ENCODE results near the gene SMAD3.
A peak's percentile ranks its signal among the peaks of the same experiment; 100 is the strongest.

The SMAD3 gene

DNA sequence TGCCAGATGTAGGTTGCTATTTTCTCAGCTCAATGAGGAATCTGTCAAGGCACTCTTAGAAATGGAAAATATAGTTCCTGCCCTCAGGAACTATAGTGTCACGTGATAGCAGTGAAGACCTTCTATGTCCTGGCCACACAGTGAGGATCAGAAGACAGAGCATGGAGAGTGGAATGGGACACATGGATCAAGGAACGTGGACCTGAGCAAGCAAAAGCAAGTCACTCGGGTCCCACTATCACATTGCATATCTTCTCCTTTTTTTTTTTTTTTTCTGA, 21.2 kb downstream of the SMAD3 start:
- no peaks in the 10 kb centered on the region for H3K36me3 Mint-ChIP-seq (ENCODE audit: low read depth)
- H3K4me3 Mint-ChIP-seq = no peak overlapping the region
- peaks cover 33% of the 10 kb centered on the region for H3K27me3 Mint-ChIP-seq
- H3K27ac Mint-ChIP-seq = peak overlapping the region; percentile 42
- H3K4me1 Mint-ChIP-seq (ENCODE audit: low read depth) = peaks cover 89% of the 10 kb centered on the region
- H3K9me3 Mint-ChIP-seq = no peaks in the 10 kb centered on the region
- intact Hi-C loops (cut with micrococcal nuclease) = no loop called here

GRCh38 chr15:67087507-67088172, 22.2 kb downstream of the SMAD3 start:
- intact Hi-C loops (cut with micrococcal nuclease) = no loop called here
- Mint-ChIP-seq H3K36me3 (ENCODE audit: low read depth) (no peaks in the 10 kb centered on the region), H3K27me3 (peaks cover 33% of the 10 kb centered on the region), H3K9me3 (no peaks in the 10 kb centered on the region), H3K4me3 (no peak overlapping the region), H3K27ac (peak overlapping the region; percentile 12), H3K4me1 (ENCODE audit: low read depth) (peaks cover 91% of the 10 kb centered on the region)

DNA sequence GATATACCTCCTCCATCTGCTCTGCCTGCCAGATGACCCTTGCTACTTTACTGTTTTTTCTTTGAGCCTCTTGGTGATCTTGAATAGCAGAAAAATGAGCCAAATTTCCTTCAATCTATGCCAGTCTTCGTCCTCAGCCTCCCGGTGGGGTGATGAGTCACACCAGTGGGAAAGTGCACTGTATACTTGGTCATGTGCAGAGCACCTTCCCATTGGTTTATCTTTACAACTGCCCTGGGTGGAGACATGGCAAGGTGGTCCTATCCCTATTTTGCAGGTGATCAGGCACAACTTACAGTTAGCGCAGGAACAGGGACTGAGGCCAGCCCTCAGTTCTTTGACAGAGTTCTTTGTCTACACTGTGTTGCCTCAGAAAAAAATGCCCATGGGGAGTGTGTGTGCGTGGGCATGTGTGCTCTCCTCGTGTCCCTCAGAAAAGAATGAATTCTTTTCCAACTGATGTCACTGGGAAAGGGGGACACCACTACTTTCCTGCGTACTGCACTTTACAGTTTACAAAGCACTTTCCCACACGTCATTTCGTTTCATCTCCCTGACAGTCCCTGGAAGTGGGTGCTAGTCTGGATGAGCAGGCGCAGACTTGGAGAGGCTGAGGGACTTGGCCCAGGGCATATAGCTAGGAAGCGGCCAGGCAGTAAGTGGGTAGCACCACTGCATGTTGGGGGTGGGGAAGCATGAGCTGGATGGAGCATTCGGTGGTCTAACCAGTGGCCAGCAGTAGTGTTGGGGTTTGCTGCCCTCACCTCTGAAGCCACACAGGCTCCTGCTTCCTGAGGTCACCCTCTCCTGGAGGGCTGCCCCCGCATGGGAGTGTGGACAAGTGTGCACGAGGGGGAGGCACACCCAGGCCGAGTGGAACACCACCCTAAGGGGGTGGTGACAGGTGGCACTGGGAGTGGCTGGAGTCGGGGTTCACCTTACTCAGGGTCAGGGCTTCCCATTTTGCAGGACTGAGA, 24.1 kb downstream of the SMAD3 start:
- no peaks in the 10 kb centered on the region for H3K9me3 Mint-ChIP-seq
- H3K27ac Mint-ChIP-seq = peak overlapping the region; percentile 12
- intact Hi-C loops (cut with micrococcal nuclease) = loop anchor here (10.0 kb wide), 1 partner anchor 55 kb away; no protein-coding TSS in a partner anchor
- no peaks in the 10 kb centered on the region for H3K36me3 Mint-ChIP-seq (ENCODE audit: low read depth)
- H3K4me1 Mint-ChIP-seq (ENCODE audit: low read depth) = peaks cover 92% of the 10 kb centered on the region
- H3K27me3 Mint-ChIP-seq = peaks cover 28% of the 10 kb centered on the region
- no peak overlapping the region for H3K4me3 Mint-ChIP-seq

DNA sequence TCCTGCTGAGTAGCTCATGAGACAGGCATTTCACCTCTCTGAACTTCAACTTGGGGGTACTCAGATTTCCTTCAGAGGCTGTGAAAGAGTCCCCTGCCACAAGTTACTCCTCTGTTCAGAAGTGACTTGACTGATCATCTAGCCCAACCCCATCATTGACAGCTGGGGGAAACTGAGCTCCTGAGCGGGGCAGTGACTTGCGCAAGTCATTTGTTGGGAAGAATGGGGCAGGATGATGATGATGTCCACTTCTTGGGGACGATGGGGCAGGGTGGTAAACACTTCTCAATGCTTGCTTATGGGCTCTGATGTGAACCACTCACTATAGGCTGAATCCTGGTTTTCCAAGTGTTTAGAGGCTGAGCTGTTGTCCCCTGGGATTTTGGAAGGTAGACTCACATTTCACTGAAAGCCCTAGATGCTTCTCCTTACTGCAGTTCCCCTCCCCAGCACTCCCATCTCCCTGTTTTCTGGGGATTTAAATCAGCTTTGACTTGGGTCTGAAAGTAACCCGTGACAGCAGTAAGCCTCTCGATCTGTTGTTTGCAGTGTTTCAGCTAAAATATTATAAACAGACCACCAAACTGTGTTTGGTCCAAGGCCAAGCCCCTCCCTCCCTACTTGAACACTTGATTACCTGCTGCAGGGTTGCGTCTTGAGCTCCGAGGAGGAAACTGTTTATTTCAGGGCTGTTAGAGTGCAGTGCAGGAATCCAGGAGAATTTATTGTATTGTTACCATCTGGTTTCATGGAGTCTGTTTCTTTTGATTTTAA, 25.1 kb downstream of the SMAD3 start:
- no peak overlapping the region for H3K27ac Mint-ChIP-seq
- peaks cover 87% of the 10 kb centered on the region for H3K4me1 Mint-ChIP-seq (ENCODE audit: low read depth)
- intact Hi-C loops (cut with micrococcal nuclease) = loop anchor here (10.0 kb wide), 1 partner anchor 54 kb away; no protein-coding TSS in a partner anchor
- H3K36me3 Mint-ChIP-seq (ENCODE audit: low read depth) = no peaks in the 10 kb centered on the region
- H3K27me3 Mint-ChIP-seq = peaks cover 30% of the 10 kb centered on the region
- no peaks in the 10 kb centered on the region for H3K9me3 Mint-ChIP-seq
- H3K4me3 Mint-ChIP-seq = no peak overlapping the region

DNA sequence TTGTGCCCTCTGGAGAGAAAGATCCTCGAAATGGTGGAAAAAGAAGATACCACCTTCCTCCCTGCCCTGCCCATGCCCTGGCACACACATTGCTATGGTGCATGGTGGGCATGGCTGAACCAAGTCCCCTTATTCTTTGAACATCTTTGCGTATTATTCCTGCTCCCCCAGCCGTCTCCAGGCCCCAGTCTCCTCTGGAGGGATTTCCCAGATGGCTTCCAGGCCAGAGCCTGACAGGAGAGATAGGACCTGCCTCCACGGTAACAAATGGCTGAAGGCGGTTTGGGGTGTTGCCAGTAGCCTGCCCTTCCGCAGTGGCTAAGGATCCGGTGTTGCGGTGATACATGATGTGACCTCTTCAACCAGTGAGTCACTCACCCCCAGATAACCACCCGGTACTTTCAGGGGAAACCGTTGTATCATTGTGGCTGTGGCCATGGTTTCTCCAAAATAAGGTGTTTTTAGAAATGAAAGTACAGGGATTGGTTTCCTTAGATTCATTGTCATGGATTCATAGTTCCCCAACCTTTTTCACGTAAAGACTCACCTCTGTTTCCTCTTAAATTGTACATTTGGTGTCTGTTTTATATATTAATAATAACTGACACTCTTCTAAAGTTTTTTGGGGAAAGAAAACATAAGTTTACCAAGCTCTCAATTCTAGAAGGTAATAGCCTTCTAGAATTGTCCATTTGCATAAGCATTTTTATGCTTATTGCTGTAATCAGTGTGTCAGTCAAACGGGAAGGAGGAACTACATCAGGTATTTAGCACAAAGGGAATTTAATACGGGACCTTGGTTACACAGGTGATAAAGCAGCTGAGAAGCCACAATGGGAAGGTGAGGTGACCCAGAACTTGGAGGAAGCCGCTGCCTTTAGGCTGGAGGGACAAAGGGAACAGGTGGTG, 25.9 kb downstream of the SMAD3 start:
- Mint-ChIP-seq H3K27me3 (peaks cover 34% of the 10 kb centered on the region), H3K4me3 (no peak overlapping the region), H3K4me1 (ENCODE audit: low read depth) (peaks cover 79% of the 10 kb centered on the region), H3K36me3 (ENCODE audit: low read depth) (no peaks in the 10 kb centered on the region), H3K9me3 (no peaks in the 10 kb centered on the region), H3K27ac (peak overlapping the region; percentile 76)
- intact Hi-C loops (cut with micrococcal nuclease) = loop anchor here (10.0 kb wide), 1 partner anchor 53 kb away; no protein-coding TSS in a partner anchor

GRCh38 chr15:67091980-67092677, 26.7 kb downstream of the SMAD3 start:
- no peaks in the 10 kb centered on the region for H3K9me3 Mint-ChIP-seq
- no peak overlapping the region for H3K4me3 Mint-ChIP-seq
- H3K36me3 Mint-ChIP-seq (ENCODE audit: low read depth) = peaks cover 2% of the 10 kb centered on the region
- H3K27me3 Mint-ChIP-seq = peaks cover 36% of the 10 kb centered on the region
- H3K4me1 Mint-ChIP-seq (ENCODE audit: low read depth) = peaks cover 78% of the 10 kb centered on the region
- intact Hi-C loops (cut with micrococcal nuclease) = loop anchor here (10.0 kb wide), 1 partner anchor 53 kb away; no protein-coding TSS in a partner anchor
- peak overlapping the region; percentile 76 for H3K27ac Mint-ChIP-seq

DNA sequence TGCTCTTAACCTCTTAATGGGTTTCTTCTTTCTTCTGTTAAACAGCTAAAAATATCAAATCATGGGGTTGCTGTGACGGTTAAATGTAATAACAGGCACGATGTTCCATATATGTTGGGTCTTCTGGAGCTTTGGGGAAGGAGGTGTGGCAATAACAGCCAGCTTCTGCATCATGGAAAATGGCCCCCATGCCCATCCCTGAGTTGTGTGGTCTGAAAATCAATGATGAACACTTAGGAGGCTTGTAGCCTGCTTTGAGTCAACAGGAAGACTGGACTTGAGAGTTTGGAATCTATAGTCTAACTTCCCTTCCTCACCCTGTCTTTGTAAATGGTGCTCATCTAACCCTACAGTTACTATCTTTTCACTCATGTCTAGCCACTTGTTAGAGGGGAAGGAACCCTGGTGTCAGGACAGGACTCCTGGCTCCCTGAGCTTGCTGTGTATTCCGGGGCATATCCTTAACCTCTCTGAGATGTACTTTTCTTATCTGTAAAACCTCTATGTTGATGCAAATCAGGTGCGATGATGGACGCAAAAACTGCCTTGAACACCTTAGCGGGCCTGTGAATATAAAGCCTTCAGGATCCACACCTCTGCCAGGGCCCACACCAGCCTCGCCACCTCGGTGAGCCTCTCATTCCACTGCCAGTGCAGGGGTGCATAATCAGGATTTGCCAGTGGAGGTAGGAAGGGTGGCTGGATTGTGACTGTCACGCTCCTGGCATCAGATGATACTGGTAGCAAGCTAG, 27.5 kb downstream of the SMAD3 start:
- H3K27me3 Mint-ChIP-seq = peaks cover 40% of the 10 kb centered on the region

GRCh38 chr15:67093504-67093862, 28.1 kb downstream of the SMAD3 start:
- Mint-ChIP-seq H3K27ac (peak overlapping the region; percentile 76), H3K9me3 (no peaks in the 10 kb centered on the region), H3K4me3 (no peak overlapping the region), H3K27me3 (peaks cover 37% of the 10 kb centered on the region), H3K36me3 (ENCODE audit: low read depth) (peaks cover 5% of the 10 kb centered on the region), H3K4me1 (ENCODE audit: low read depth) (peaks cover 83% of the 10 kb centered on the region)
- intact Hi-C loops (cut with micrococcal nuclease) = loop anchor here (10.0 kb wide), 1 partner anchor 51 kb away; no protein-coding TSS in a partner anchor

More for the DNA sequence above, 27.5 kb downstream of the SMAD3 start:
- intact Hi-C loops (cut with micrococcal nuclease) = loop anchor here (10.0 kb wide), 1 partner anchor 52 kb away; no protein-coding TSS in a partner anchor
- Mint-ChIP-seq H3K9me3 (no peaks in the 10 kb centered on the region), H3K4me3 (no peak overlapping the region), H3K36me3 (ENCODE audit: low read depth) (peaks cover 5% of the 10 kb centered on the region), H3K27ac (peak overlapping the region; percentile 76), H3K4me1 (ENCODE audit: low read depth) (peaks cover 78% of the 10 kb centered on the region)

GRCh38 chr15:67094001-67094826, 28.8 kb downstream of the SMAD3 start:
- H3K4me3 Mint-ChIP-seq = no peak overlapping the region
- no peaks in the 10 kb centered on the region for H3K9me3 Mint-ChIP-seq
- intact Hi-C loops (cut with micrococcal nuclease) = loop anchor here (10.0 kb wide), 1 partner anchor 51 kb away; no protein-coding TSS in a partner anchor
- H3K4me1 Mint-ChIP-seq (ENCODE audit: low read depth) = peaks cover 83% of the 10 kb centered on the region
- H3K36me3 Mint-ChIP-seq (ENCODE audit: low read depth) = peaks cover 5% of the 10 kb centered on the region
- H3K27me3 Mint-ChIP-seq = peaks cover 32% of the 10 kb centered on the region
- H3K27ac Mint-ChIP-seq = peak overlapping the region; percentile 76

GRCh38 chr15:67095912-67096311, 30.5 kb downstream of the SMAD3 start:
- Mint-ChIP-seq H3K27ac (peak overlapping the region; percentile 16), H3K9me3 (no peaks in the 10 kb centered on the region), H3K4me3 (no peak overlapping the region), H3K27me3 (peaks cover 16% of the 10 kb centered on the region), H3K36me3 (ENCODE audit: low read depth) (peaks cover 5% of the 10 kb centered on the region), H3K4me1 (ENCODE audit: low read depth) (peaks cover 69% of the 10 kb centered on the region)
- intact Hi-C loops (cut with micrococcal nuclease) = loop anchor here (10.0 kb wide), 1 partner anchor 49 kb away; no protein-coding TSS in a partner anchor

- H3K9me3 Mint-ChIP-seq = no peaks in the 10 kb centered on the region
- H3K27ac Mint-ChIP-seq = no peak overlapping the region
- peaks cover 63% of the 10 kb centered on the region for H3K4me1 Mint-ChIP-seq (ENCODE audit: low read depth)
- intact Hi-C loops (cut with micrococcal nuclease) = loop anchor here (10.0 kb wide), 1 partner anchor 48 kb away; no protein-coding TSS in a partner anchor
- H3K27me3 Mint-ChIP-seq = peaks cover 14% of the 10 kb centered on the region
- H3K4me3 Mint-ChIP-seq = no peak overlapping the region
- peaks cover 5% of the 10 kb centered on the region for H3K36me3 Mint-ChIP-seq (ENCODE audit: low read depth)
Observed at GRCh38 chr15:67096546-67097294, 31.3 kb downstream of the SMAD3 start.
